Measurements from ENCODE around the gene UBB. TPM values are rescaled to one million over a fixed set of nuclear protein-coding genes. Genes with fewer than 3 reads are reported as not detected.

The UBB gene
- total RNA-seq, 1 experiment from 2014 or later = 1,900 TPM

- H3K4me3 Mint-ChIP-seq (ENCODE audit: unreplicated experiment) = peak overlapping the region; percentile 93
- no peaks in the 10 kb centered on the region for H3K27me3 Mint-ChIP-seq (ENCODE audit: insufficient read depth, unreplicated experiment)
- peak; percentile 41 to 59 for DNase-seq
- H3K4me3 ChIP-seq (ENCODE audit: low read depth, low read length) = peak overlapping the region; percentile 55
- no TSS peak for BruUV-seq (replicated peaks)
- no peaks in the 10 kb centered on the region for H3K27me3 ChIP-seq (replicated peaks; ENCODE audit: control insufficient read depth, insufficient read depth, low read length)
- H3K36me3 ChIP-seq (ENCODE audit: control insufficient read depth, insufficient read depth, low read length) = no peaks in the 10 kb centered on the region
- 0 out of 2 replicates have a peak, but pooled peaks cover 4% of the 10 kb centered on the region for H3K9me3 ChIP-seq
- peaks cover 16% of the 10 kb centered on the region for H3K36me3 Mint-ChIP-seq (ENCODE audit: insufficient read depth, unreplicated experiment)
- no peaks in the 10 kb centered on the region for H3K9me3 Mint-ChIP-seq (ENCODE audit: unreplicated experiment)
- peaks cover 7% of the 10 kb centered on the region; the same call in 1 of the 2 replicates for H3K4me1 ChIP-seq
- ChIA-PET POLR2A (interaction anchor here (0.5 to 2.8 kb wide), 5 partner anchors 28 to 93 kb away, joined by 3 to 15 read pairs (median 10); partner anchors contain the start of gene UBB), CTCF (interaction anchor here (0.5 to 3.0 kb wide), 7 partner anchors 11 to 561 kb away, joined by 3 to 17 read pairs (median 5); partner anchors contain the start of gene UBB)
- H3K27ac Mint-ChIP-seq (ENCODE audit: unreplicated experiment) = peak overlapping the region; percentile 88
- TF ChIP-seq, protein P1, sequence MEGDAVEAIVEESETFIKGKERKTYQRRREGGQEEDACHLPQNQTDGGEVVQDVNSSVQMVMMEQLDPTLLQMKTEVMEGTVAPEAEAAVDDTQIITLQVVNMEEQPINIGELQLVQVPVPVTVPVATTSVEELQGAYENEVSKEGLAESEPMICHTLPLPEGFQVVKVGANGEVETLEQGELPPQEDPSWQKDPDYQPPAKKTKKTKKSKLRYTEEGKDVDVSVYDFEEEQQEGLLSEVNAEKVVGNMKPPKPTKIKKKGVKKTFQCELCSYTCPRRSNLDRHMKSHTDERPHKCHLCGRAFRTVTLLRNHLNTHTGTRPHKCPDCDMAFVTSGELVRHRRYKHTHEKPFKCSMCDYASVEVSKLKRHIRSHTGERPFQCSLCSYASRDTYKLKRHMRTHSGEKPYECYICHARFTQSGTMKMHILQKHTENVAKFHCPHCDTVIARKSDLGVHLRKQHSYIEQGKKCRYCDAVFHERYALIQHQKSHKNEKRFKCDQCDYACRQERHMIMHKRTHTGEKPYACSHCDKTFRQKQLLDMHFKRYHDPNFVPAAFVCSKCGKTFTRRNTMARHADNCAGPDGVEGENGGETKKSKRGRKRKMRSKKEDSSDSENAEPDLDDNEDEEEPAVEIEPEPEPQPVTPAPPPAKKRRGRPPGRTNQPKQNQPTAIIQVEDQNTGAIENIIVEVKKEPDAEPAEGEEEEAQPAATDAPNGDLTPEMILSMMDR (IDR thresholded peaks at IDR 0.05; ENCODE audit: insufficient read depth in 1 of 2, low read depth in 1 of 2, low read length in 1 of 2, severe bottlenecking in 1 of 2, unreplicated experiment in 1 of 2) = no peak
- no peaks in the 10 kb centered on the region for H3K4me1 Mint-ChIP-seq (ENCODE audit: low read depth, unreplicated experiment)
- intact Hi-C loops (cut with micrococcal nuclease; ENCODE audit: unreplicated experiment) = loop anchor here (2.0 kb wide), 1 partner anchor 66 kb away; no protein-coding TSS in a partner anchor
Measured at GRCh38 chr17:16352667-16353316, 28.1 kb upstream of the UBB start.

DNA sequence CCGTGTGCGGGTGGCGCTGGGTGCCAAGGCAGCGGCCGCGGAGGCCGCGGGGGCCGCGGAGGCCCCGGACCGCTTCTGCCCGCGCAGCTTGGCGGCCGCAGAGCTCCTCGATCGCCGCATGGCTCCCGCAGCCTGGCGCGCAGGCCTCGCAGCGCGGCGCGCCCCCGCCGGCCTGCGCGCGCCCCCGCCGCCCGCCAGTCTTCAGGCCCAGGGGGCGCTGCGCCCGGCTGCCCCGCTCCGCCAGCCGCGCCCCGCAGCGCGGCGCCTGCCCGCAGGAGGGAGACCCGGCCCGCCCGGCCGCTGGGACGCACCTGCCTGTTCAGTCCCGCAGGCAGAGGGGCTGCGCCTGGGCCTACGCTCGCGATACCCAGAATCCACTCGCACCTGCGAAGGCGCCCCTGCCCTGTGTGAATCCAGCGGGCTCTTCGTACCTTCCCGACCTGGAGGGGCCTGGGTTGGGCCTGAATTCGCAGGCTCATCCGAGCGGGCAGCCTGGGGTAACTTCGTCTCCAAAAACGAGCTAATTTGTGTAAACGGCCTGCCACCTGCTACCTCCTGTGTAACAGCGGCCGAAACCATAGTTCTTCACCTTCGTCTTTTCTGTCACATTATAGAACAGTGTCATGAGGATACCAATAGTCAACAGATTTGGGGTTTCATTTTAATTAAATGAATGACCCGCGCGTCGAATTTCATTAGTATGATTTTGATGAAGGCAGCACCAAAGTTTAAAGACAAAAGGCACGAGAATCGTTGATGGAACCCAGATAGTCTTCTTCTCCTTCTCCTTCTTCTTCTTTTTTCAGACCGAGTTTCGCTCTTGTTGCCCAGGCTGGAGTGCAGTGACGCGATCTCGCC lies 27.3 kb upstream of the UBB start, which contains the start of gene CENPV:
CENPV (minus strand) TSS at position 153 of the 858 bp plus-strand sequence; CDS start at position 120, 33 bp downstream.
- peaks cover 15% of the 10 kb centered on the region for H3K36me3 Mint-ChIP-seq (ENCODE audit: insufficient read depth, unreplicated experiment)
- intact Hi-C loops (cut with micrococcal nuclease; ENCODE audit: unreplicated experiment) = loop anchor here (2.0 kb wide), 1 partner anchor 67 kb away; no protein-coding TSS in a partner anchor
- no peaks in the 10 kb centered on the region for H3K27me3 ChIP-seq (replicated peaks; ENCODE audit: control insufficient read depth, insufficient read depth, low read length)
- peak within 1 kb of the TSS; percentile 88 for H3K27ac Mint-ChIP-seq (ENCODE audit: unreplicated experiment)
- TF ChIP-seq, protein P1 (IDR thresholded peaks at IDR 0.05; ENCODE audit: insufficient read depth in 1 of 2, low read depth in 1 of 2, low read length in 1 of 2, severe bottlenecking in 1 of 2, unreplicated experiment in 1 of 2) = no peak
- peak within 1 kb of the TSS; percentile 56 for H3K4me3 ChIP-seq (ENCODE audit: low read depth, low read length)
- H3K4me1 ChIP-seq = peaks cover 7% of the 10 kb centered on the region; the same call in 1 of the 2 replicates
- ChIA-PET CTCF (interaction anchor here (0.5 to 3.0 kb wide), 8 partner anchors 10 to 562 kb away, joined by 3 to 17 read pairs (median 4); partner anchors contain the start of gene UBB), POLR2A (interaction anchor here (0.5 to 2.8 kb wide), 6 partner anchors 13 to 94 kb away, joined by 3 to 15 read pairs (median 6); partner anchors contain the start of gene UBB)
- no peaks in the 10 kb centered on the region for H3K36me3 ChIP-seq (ENCODE audit: control insufficient read depth, insufficient read depth, low read length)
- DNase-seq = peak; percentile 74 to 82
- 0 out of 2 replicates have a peak, but pooled peaks cover 4% of the 10 kb centered on the region for H3K9me3 ChIP-seq
- H3K4me1 Mint-ChIP-seq (ENCODE audit: low read depth, unreplicated experiment) = no peaks in the 10 kb centered on the region
- no peaks in the 10 kb centered on the region for H3K27me3 Mint-ChIP-seq (ENCODE audit: insufficient read depth, unreplicated experiment)
- no peaks in the 10 kb centered on the region for H3K9me3 Mint-ChIP-seq (ENCODE audit: unreplicated experiment)
- peak within 1 kb of the TSS; percentile 93 for H3K4me3 Mint-ChIP-seq (ENCODE audit: unreplicated experiment)
- TSS peak; percentile 51 for BruUV-seq (replicated peaks)

- H3K4me3 Mint-ChIP-seq (ENCODE audit: unreplicated experiment) = peak overlapping the region; percentile 93
- BruUV-seq (replicated peaks) = no TSS peak
- peaks cover 7% of the 10 kb centered on the region for H3K36me3 Mint-ChIP-seq (ENCODE audit: insufficient read depth, unreplicated experiment)
- no peak overlapping the region for H3K27ac Mint-ChIP-seq (ENCODE audit: unreplicated experiment)
- H3K27me3 Mint-ChIP-seq (ENCODE audit: insufficient read depth, unreplicated experiment) = no peaks in the 10 kb centered on the region
- POLR2A ChIA-PET = no interaction called here
- Histone ChIP-seq H3K4me1 (peaks cover 7% of the 10 kb centered on the region; the same call in 1 of the 2 replicates), H3K9me3 (0 out of 2 replicates have a peak, but pooled peaks cover 4% of the 10 kb centered on the region), H3K36me3 (ENCODE audit: control insufficient read depth, insufficient read depth, low read length) (no peaks in the 10 kb centered on the region), H3K27me3 (replicated peaks; ENCODE audit: control insufficient read depth, insufficient read depth, low read length) (no peaks in the 10 kb centered on the region), H3K4me3 (ENCODE audit: low read depth, low read length) (no peak overlapping the region)
- no peaks in the 10 kb centered on the region for H3K4me1 Mint-ChIP-seq (ENCODE audit: low read depth, unreplicated experiment)
- TF ChIP-seq, protein P1 (IDR thresholded peaks at IDR 0.05; ENCODE audit: insufficient read depth in 1 of 2, low read depth in 1 of 2, low read length in 1 of 2, severe bottlenecking in 1 of 2, unreplicated experiment in 1 of 2) = no peak
- CTCF ChIA-PET = interaction anchor here (0.6 to 0.7 kb wide), 3 partner anchors 48 to 167 kb away, joined by 3 to 4 read pairs (median 3); no protein-coding TSS in a partner anchor
- intact Hi-C loops (cut with micrococcal nuclease; ENCODE audit: unreplicated experiment) = no loop called here
- no peak for DNase-seq
- H3K9me3 Mint-ChIP-seq (ENCODE audit: unreplicated experiment) = no peaks in the 10 kb centered on the region
Measured at GRCh38 chr17:16354585-16354984, 26.3 kb upstream of the UBB start.
